IPS-NIHi11 (cell line): ENCODE results near the gene ZNF749.
A peak's percentile ranks its signal among the peaks of the same experiment; 100 is the strongest.

Experiments used
- DNase-seq: peaks from one replicate; pipeline ENCODE4 v3.0.0; 2012; ENCODE audit warnings: mixed read lengths, low spot score

ZNF749 gene

GRCh38 chr19:57435062-57435978, at the start of gene ZNF749:
Gene ZNF749 (plus strand): TSS chr19:57435325. CDS start chr19:57435579, 254 bp downstream.
- peak; percentile 98 for DNase-seq

DNA sequence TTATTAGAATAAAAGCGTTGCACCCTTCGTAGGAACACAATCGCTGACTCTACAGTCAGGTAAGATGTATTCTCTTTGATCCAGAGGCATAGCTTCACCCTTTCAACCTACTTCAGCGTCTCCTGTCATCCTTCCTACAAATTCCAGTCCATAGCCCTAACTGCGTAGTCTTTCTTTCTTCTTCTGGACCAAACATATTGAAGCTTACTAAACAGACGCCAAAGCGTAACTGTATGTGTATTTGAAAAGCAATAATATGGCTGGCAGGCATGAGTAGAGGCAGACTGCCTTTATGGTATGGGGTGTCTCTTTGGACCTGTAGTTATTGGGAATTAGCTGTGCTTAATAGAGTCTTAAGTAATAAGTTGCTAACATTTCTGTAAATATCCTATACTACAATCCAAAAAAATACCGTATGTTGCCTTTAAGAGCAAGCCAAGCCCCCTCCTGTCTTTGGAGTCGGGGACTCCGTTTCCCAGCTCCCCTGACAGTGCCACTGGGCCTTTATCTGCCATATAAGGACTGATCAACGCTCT, 45.9 kb upstream of the ZNF749 start:
- DNase-seq: no peak

GRCh38 chr19:57389730-57390598, 45.2 kb upstream of the ZNF749 start, which contains the start of gene ZNF548:
Gene ZNF548 (plus strand): TSS chr19:57389854. CDS start chr19:57390100, 246 bp downstream.
- DNase-seq: peak; percentile 98

- no peak for DNase-seq
These were observed 39.4 kb upstream of the ZNF749 start for GRCh38 chr19:57395710-57396109.

DNA sequence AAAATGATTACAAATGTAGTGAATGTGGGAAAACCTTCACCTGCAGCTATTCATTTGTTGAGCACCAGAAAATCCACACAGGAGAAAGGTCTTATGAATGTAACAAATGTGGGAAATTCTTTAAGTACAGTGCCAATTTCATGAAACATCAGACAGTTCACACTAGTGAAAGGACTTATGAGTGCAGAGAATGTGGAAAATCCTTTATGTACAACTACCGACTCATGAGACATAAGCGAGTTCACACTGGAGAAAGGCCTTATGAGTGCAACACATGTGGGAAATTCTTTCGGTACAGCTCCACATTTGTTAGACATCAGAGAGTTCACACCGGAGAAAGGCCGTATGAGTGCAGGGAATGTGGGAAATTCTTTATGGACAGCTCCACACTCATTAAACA, 36.3 kb upstream of the ZNF749 start:
- DNase-seq: no peak

DNA sequence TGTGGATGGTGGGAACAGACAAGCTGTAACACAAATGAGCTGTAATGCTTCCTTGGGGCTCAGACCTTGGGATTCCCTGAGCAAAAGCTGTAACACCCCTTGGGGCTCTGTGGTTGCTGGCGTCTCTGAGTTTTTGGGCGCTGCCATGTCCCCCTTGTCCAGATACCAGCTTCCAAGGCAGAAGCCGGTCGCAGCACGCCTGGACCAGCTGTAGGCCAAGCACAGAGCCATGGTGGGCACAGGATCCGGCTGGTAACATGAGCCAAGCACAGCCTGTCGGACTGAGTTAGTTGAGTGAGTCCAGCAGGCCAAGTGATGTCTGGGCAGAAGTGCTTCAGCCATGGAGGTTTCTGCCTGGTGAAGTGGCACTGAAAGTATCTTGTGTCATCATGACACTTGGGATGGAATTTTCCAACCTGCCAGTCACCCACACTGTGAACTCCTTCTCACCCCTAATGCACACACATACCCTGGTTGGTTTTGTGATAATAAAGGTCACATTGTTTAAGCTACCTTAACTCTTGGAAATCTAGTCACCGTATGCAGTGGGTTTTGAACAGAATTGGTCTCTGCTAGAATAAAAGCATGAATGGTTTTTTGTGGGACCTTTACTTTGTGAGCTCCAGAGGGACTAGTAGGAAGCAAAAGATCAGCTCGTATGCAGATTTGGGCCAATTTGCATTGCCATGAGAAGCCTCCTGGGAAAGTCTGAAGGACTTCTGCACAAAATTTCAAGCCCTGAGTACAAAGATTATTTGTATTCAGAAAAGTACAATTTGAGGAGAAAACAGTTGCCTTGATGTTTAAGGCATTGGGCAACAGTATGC, 31.2 kb upstream of the ZNF749 start:
- no peak for DNase-seq

- peak; percentile 88 for DNase-seq
These were observed 28.5 kb upstream of the ZNF749 start for GRCh38 chr19:57406516-57407123.

GRCh38 chr19:57410877-57411671, 24.1 kb upstream of the ZNF749 start, which contains the start of gene ZNF17:
Gene ZNF17 (plus strand): TSS chr19:57411161. CDS start chr19:57413616, 2,455 bp downstream.
- peak; percentile 97 for DNase-seq

GRCh38 chr19:57419439-57419838, 15.7 kb upstream of the ZNF749 start:
- DNase-seq: no peak

DNA sequence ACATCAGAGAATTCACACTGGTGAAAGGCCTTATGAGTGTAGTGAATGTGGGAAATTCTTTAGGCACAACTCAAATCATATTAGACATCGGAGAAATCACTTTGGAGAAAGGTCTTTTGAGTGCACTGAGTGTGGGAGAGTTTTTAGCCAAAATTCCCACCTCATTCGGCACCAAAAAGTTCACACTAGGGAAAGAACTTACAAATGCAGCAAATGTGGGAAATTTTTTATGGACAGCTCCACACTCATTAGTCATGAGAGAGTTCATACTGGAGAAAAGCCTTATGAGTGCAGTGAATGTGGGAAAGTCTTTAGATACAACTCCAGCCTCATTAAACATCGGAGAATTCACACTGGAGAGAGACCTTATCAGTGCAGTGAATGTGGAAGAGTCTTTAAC, 14.1 kb upstream of the ZNF749 start:
- DNase-seq: no peak

DNA sequence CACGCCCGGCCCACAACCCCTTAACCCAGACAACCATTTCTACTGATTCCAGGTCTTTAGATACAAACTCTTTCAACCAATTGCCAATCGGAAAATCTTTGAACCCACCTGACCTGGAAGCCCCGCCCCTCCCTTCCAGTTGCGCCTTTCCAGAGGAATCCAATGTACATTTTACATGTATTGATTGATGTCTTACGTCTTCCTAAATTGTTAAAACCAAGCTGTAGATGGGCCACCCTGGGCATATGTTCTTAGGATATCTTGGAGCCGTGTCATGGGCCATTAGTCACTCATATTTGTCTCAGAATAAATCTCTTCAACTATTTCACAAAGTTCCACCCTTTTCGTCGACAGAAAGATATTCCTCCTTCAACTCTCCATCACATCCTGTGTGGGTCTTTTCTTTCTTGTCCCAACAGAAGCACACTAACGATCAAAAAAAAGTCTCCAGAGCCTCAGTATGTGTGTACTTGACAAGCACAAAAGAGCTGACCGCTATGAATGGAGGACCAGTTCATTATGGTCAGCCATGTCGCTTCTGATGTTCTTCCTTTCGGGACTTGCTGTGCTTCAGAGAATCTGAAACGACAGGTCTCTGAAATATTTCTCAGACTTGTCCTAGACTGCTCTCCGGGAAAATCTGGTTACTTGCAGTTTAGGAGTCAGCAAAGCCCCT, 601 bp upstream of the ZNF749 start:
- DNase-seq: peak; percentile 18

DNA sequence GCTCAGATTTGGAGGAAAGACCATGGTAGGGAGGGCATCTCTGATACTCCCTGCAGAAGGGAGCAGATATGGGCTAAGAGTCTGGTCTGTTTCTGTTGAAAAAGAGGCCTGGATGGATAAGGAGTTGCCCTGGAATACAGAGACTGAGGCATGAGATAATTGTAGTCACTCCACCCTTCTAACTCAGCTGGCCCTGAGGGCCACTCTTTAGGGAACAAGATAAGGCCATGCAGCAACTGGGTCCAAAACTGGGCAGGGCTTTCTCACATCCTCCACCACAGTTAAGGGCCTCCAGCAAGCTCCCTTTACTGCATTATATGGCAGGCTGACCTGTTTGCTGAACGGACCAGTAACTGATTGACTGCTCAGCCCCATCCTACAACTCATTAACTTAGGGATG, 1.3 kb downstream of the ZNF749 start:
- DNase-seq: no peak

GRCh38 chr19:57437931-57438330, 2.8 kb downstream of the ZNF749 start:
- no peak for DNase-seq

- no peak for DNase-seq
These were observed 3.8 kb downstream of the ZNF749 start for GRCh38 chr19:57438925-57439324.

DNA sequence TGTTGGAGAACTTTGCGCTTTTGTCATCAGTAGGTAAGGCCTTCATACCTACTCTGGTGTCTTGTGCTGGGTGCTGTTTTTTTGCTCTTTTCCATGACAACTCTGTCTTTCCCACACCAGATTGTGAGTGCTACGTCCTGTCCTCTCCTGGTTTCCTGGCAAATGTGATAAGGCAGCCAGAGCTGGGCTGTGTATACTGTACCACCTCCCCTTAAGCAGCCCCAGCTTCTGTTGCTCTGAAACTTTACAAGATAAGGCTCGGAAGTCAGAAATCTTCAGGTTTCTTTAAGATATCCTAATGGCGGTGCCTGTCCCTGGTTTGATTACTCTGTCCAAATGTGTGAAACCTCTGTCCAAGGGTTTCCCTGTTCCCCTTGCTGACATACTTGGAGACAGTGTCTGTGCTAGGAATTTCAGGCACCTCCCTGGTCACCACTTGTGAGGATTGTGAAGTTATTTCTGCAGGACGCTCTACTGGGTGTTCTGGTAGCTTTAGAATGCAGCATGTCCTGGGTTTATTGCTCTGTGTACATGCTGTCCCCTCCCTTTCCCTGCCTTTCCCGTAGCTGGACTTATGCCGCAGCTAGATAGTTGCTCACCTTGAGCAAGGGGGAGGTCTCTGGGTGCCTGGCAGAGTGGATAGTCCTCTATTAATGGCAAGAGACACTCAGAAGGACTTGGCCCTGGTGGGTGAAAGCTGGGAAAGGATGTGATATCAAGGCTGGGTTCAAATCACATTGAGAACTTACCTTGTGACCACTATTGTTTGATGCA, 7.0 kb downstream of the ZNF749 start:
- no peak for DNase-seq

GRCh38 chr19:57443121-57443696, 8.1 kb downstream of the ZNF749 start:
- no peak for DNase-seq

- DNase-seq: no peak
These were observed 17.2 kb downstream of the ZNF749 start for GRCh38 chr19:57452307-57452706.

DNA sequence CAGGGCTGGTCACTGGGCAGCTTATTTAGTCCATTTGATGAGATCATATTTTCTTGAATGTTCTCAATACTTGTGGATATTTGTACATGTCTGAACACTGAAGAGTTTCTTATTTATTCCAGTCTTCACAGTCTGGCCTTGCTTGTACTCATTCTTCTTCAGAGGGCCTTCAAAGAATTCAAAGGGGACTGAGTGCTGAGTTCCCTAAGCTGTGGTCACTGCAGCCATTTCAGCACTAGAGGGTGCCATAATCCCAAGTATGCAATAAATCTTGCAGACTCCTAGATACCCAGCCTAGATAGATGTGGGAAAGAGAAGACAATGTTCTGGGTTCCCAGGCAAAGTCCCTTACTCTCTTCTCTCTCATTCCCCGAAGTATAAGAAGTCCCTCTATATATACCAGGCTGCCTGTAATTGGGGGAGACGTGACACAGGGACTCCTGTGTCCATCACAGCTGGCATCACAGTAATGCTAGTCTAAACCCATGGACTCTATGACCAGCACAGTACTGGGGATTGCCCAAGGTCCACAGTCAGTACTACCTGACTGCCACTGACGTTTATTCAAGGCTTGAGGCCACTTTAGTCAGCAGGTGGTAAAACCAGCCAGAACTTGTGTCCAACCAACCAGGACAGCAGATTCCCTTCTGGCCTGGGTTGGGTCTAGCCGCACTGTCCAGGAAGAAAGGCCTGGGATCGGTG, 30.7 kb downstream of the ZNF749 start:
- DNase-seq: peak; percentile 31
